HepG2 (cell line): Measurements from ENCODE around the gene CREBBP.

Source experiments
- ARNT2 ChIP-seq: sonication (generic); formaldehyde crosslinking; IDR thresholded peaks from 2 replicates; pipeline ENCODE4 v1.8.0; 2022; ENCODE audit warnings: mild to moderate bottlenecking, low read depth, missing genetic modification reagents, moderate library complexity
- KLF13 ChIP-seq: sonication (generic); formaldehyde crosslinking; IDR thresholded peaks from 2 replicates; pipeline ENCODE4 v1.4.0; 2020; ENCODE audit warnings: mild to moderate bottlenecking, missing genetic modification reagents

GRCh38 chr16:3715430-3715829 lies 165.1 kb downstream of the CREBBP start:
- no peak for TF ChIP-seq KLF13 (CRISPR knock-in tag)
- no peak for TF ChIP-seq ARNT2
